SJSA1 (cell line): ENCODE measurements around the gene RBM15B. TPM values are rescaled to one million over a fixed set of nuclear protein-coding genes. Genes with fewer than 3 reads are reported as not detected.

Source experiments
- DNase-seq, 2 experiments: peaks; one replicate each; pipeline ENCODE4 v3.0.0-alpha.2; 2015 to 2020; ENCODE audit warnings: low spot score in 2 of 2, low read depth in 1 of 2
- H3K27ac ChIP-seq: fragments of 250-450 bp; sonication (Bioruptor Pico); 2 replicates; pipeline ENCODE4 v1.5.1; 2020; ENCODE audit warnings: mild to moderate bottlenecking, moderate library complexity
- H3K27me3 ChIP-seq: fragments of 250-450 bp; sonication (Bioruptor Pico); replicated peaks from 2 replicates; pipeline ENCODE4 v1.5.1; 2020; ENCODE audit warnings: mild to moderate bottlenecking, moderate library complexity
- H3K36me3 ChIP-seq: fragments of 250-450 bp; sonication (Bioruptor Pico); 2 replicates; pipeline ENCODE4 v1.5.1; 2020; ENCODE audit warnings: mild to moderate bottlenecking
- H3K4me1 ChIP-seq: fragments of 250-450 bp; sonication (Bioruptor Pico); replicated peaks from 2 replicates; pipeline ENCODE4 v1.6.1; 2021; ENCODE audit warnings: mild to moderate bottlenecking
- H3K4me3 ChIP-seq: fragments of 250-450 bp; sonication (Bioruptor Pico); 2 replicates; pipeline ENCODE4 v1.5.1; 2020; ENCODE audit warnings: mild to moderate bottlenecking
- H3K9me3 ChIP-seq: fragments of 250-450 bp; sonication (Bioruptor Pico); replicated peaks from 2 replicates; pipeline ENCODE4 v1.5.1; 2020; ENCODE audit warnings: mild to moderate bottlenecking
- total RNA-seq: library from RNA; depleted of rRNA; stranded (reverse); fragments of >200 nt; shearing (Covaris generic); gene quantifications from 2 replicates; pipeline ENCODE4 v1.2.3, GENCODE V29; 2014; rRNA removed

The RBM15B gene
- total RNA-seq, 1 experiment from 2014 or later: 16.9 TPM

DNA sequence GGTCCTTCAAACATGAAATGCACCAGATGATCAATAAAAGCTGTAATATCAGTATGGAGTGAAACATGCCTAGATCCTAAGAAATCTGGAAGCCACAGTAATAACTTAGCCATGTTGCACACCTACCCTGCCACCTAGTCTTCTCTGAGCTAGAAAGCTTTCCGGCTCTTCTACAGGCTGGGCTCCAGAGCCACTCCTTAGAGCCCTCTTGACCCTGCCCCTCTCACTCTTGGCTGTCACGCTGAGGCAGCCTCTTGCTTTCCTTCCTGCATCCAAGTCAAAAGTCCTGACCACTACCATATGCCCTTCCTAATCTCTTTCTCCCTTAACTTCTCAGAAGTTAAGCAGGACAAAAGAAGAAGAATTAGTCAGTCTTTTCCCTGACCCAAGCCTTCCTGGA is 17.7 kb downstream of the RBM15B start:
- Histone ChIP-seq H3K4me1 (no peaks in the 10 kb centered on the region), H3K27me3 (no peaks in the 10 kb centered on the region), H3K4me3 (no peak overlapping the region), H3K27ac (no peak overlapping the region), H3K36me3 (peaks cover 22% of the 10 kb centered on the region), H3K9me3 (no peaks in the 10 kb centered on the region)
- no peak for DNase-seq

DNA sequence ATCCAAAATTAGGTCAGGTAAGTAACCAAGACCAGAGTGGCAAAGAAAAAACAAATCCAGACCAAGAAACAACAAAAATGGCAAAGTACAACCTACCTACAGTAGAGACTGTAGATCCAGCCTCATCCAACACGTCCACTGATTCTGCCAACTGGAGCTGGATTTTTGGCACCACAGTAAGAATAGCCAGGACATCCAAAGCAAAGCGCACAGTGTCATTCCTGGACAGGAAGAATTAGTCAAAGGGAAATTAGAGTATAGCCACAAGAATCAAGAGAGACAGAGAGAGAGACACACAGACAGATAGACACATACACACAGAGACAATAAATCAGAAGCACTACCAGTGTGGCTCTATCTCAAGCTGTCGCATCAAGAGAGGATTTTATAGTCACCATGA is 31.1 kb downstream of the RBM15B start:
- no peak overlapping the region for H3K4me3 ChIP-seq
- peaks cover 17% of the 10 kb centered on the region; the same call in 1 of the 2 replicates for H3K36me3 ChIP-seq
- no peak for DNase-seq
- no peaks in the 10 kb centered on the region for H3K4me1 ChIP-seq
- no peak overlapping the region for H3K27ac ChIP-seq
- H3K9me3 ChIP-seq: no peaks in the 10 kb centered on the region
- no peaks in the 10 kb centered on the region for H3K27me3 ChIP-seq

DNA sequence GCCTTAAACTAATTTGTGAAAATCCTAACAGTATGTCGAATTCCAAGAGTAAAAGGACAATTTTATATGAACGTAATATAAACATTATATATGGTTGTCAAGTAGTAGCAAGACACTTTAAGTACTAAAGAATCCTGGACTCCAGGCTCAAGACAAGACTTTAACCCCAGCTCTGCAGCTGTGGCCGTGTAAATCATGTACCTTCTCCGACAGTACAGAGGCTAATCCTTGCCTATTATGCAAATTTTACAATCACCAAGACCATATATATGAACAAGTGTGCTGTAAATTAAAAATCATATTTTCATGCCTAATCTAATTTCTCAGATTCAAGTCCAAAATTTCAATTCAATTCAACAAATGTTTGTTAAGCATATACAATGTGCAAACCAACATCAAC is 35.8 kb downstream of the RBM15B start:
- no peak overlapping the region for H3K4me3 ChIP-seq
- no peaks in the 10 kb centered on the region for H3K9me3 ChIP-seq
- DNase-seq: no peak
- no peak overlapping the region for H3K27ac ChIP-seq
- H3K4me1 ChIP-seq: no peaks in the 10 kb centered on the region
- no peaks in the 10 kb centered on the region for H3K27me3 ChIP-seq
- peaks cover 14% of the 10 kb centered on the region; the same call in 1 of the 2 replicates for H3K36me3 ChIP-seq

DNA sequence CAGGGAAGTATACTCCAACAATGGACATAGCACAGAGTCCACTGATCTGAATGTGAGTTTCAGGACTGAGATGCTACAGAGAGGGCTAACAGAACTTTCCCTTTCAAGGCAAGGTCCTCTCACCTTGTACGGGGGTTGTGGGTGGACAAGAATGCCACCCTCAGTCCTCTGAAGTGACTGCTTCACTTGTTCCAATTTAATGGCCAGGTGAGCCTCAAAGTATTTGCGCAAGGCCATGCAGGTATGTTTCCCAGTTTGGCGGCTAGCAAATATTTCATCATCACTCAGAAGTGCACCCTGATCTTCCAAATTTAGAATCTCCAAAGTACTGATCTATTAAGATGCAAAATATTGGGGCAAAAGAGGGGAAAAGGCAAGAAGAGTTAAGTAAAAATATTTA is 38.1 kb downstream of the RBM15B start:
- no peak for DNase-seq
- H3K4me3 ChIP-seq: no peak overlapping the region

DNA sequence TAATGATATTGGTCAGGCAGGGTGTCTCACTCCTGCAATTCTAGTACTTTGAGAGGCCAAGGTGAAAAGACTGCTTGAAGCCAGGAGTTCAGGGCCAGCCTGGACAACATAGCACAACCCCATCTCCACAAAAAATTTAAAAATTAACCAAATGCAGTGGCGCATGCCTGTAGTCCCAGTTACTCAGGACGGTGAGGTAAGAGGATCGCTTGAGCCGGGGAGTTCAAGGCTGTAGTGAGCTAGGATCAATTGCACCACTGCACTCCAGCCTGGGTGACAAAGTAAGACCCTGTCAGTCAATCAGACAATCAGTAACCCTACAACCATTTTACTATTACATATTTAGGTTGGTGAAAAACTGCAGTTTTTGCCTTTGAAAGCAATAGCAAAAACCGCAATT is 43.0 kb downstream of the RBM15B start:
- no peaks in the 10 kb centered on the region for H3K9me3 ChIP-seq
- H3K27ac ChIP-seq: no peak overlapping the region
- peaks cover 11% of the 10 kb centered on the region for H3K36me3 ChIP-seq
- no peak overlapping the region for H3K4me3 ChIP-seq
- H3K4me1 ChIP-seq: no peaks in the 10 kb centered on the region
- H3K27me3 ChIP-seq: no peaks in the 10 kb centered on the region
- no peak for DNase-seq

More for the DNA sequence above, 38.1 kb downstream of the RBM15B start:
- H3K9me3 ChIP-seq: no peaks in the 10 kb centered on the region
- H3K27me3 ChIP-seq: no peaks in the 10 kb centered on the region
- H3K4me1 ChIP-seq: no peaks in the 10 kb centered on the region
- H3K36me3 ChIP-seq: peaks cover 17% of the 10 kb centered on the region; the same call in 1 of the 2 replicates
- H3K27ac ChIP-seq: no peak overlapping the region

DNA sequence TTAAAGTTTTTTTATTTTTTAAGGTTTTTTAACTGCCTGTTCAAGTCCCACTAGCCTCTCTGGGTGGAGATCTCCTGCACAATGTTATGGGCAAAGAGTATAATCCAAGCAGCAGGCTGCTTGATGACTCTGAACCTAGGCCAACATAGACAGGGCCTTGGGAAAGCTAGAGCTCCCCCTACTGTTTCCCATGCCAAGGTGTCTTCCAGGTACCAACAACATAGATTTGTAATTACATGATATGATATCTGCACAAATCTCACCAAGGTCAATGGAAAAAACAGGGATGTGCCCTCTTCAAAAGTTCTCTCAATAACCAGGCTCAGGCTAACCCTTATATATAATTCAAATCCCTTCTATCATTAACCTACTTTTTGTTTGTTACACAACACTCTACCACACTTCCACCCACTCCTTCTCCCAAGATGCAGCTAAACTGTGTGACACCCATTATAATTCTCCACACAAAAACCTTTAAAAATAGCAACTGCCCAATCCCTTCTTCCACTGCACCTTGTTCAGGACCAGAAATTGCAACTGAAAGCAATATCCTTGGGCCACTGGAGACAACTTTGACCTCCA is 43.8 kb downstream of the RBM15B start:
- Histone ChIP-seq H3K4me3 (no peak overlapping the region), H3K9me3 (no peaks in the 10 kb centered on the region), H3K27ac (no peak overlapping the region), H3K27me3 (no peaks in the 10 kb centered on the region), H3K4me1 (no peaks in the 10 kb centered on the region), H3K36me3 (peaks cover 9% of the 10 kb centered on the region)
- DNase-seq: no peak

DNA sequence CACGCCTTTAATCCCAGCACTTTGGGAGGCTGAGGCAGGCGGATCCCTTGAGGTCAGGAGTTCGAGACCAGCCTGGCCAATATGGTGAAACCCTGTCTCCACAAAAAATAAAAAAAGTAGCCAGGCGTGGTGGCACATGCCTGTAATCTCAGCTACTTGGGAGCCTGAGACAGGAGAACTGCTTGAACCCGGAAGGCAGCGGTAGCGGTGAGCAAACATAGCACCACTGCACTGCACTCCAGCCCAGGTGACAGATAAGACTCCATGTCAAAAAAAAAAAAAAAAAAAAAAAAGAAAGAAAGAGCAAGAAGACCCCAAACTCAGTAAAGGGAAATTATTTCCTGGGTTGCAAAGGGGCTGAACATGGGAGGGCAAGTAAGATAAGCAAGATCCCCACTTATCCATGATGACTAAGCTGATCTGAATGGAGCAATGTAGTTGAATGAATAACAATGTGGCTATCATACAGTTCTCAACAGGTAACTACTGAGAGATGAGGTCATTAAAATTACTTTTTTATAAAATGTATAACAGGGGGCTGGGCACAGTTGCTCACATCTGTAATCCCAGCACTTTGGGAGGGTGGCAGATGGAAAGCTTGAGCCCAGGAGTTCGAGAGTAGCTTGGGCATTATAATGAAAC is 46.0 kb downstream of the RBM15B start:
- Histone ChIP-seq H3K27ac (no peak overlapping the region), H3K4me3 (no peak overlapping the region), H3K36me3 (peaks cover 23% of the 10 kb centered on the region), H3K9me3 (no peaks in the 10 kb centered on the region), H3K4me1 (no peaks in the 10 kb centered on the region), H3K27me3 (no peaks in the 10 kb centered on the region)
- DNase-seq: no peak

DNA sequence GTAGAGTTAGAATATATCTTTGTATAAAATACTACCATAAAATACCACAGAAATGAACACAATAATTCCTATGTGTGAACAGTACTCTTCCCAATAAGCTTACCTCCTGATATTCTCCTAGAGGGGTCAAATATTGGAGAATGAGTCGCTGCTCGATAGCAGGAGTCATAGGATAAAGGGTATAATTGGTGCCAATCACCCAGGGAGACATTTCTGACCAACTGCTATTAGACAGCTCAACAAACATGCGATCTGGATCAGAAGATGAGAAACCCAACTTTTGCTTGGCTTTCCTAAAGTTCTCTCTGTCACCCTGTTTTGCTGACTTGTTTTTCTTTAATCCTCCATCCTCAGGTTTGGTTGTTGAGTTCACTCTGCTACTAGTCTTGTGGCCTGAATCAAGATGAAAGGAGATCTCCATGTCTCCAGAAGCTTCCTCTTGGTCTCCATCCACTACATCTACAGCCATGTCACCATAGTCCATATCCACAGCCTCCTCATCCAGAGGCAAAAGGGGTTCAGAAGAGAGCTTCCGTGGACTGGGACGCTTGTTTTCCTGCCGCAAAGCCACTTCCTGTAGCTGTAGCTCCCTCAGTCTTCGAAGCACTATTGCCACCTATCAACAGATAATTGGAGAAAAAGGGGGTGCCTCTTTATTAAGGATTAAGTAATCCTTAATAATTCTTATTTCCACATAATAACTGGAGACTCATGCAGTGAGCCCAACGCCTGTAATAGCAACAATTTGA is 50.4 kb downstream of the RBM15B start:
- Histone ChIP-seq H3K27ac (no peak overlapping the region), H3K9me3 (no peaks in the 10 kb centered on the region), H3K4me1 (no peaks in the 10 kb centered on the region), H3K36me3 (peaks cover 20% of the 10 kb centered on the region), H3K27me3 (no peaks in the 10 kb centered on the region), H3K4me3 (no peak overlapping the region)
- no peak for DNase-seq

DNA sequence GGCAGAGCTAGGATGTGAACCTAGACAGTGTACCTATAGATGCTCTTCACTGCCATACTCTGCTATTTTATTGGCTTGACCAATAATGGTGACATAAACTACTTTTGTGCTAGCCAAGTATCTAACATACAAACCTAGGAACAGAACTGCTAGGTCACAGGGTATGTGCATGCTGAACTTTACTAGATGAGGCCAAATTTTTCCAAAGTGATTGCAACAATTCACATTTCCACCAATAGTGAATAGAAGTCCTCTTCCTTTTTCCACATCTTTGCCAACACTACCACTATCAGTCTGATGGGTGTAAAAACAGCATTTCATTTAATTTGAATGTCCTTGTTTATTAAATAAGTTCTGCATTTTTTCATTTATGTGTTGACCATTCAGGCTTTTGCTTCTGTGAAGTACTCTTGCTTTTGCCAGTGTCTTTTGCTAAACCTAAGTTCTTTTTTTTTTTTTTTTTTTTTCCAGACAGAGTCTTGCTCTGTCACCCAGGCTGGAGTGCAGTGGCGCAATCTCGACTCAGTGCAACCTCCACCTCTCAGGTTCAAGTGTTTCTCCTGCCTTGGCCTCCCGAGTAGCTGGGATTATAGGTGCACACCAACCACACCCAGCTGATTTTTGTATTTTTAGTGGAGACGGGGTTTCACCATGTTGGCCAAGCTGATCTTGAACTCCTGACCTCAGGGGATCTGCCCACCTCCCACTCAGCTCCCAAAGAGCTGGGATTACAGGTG is 54.6 kb downstream of the RBM15B start:
- DNase-seq: no peak
- H3K36me3 ChIP-seq: peaks cover 7% of the 10 kb centered on the region
- no peaks in the 10 kb centered on the region for H3K27me3 ChIP-seq
- H3K4me1 ChIP-seq: no peaks in the 10 kb centered on the region
- no peak overlapping the region for H3K4me3 ChIP-seq
- H3K9me3 ChIP-seq: no peaks in the 10 kb centered on the region
- no peak overlapping the region for H3K27ac ChIP-seq

Other genes starting within 250 kb of the RBM15B start
- 146 and 161 TPM in 2 replicates for gene MANF, start 6.0 kb upstream of the RBM15B start, total RNA-seq
- gene DCAF1, start 108.7 kb downstream of the RBM15B start, total RNA-seq: 5.0 and 9.0 TPM in 2 replicates
- gene RAD54L2, start 147.4 kb downstream of the RBM15B start, total RNA-seq: 9.7 and 16.7 TPM in 2 replicates